Mesothelial cell of epicardium (in vitro differentiated cells): ENCODE measurements around the gene GLCE. TPM values are rescaled to one million over a fixed set of nuclear protein-coding genes. Genes with fewer than 3 reads are reported as not detected.
"Not testable (repeated sequence)": the region's sequence is repeated elsewhere in the genome, so short reads cannot be mapped to it uniquely, and the experiment has no call there.

Experiments
- DNase-seq, 2 experiments: peaks; one replicate each; pipeline ENCODE4 v3.0.0; 2021; ENCODE audit warnings: low spot score in 2 of 2; ENCODE audit not compliant: unreplicated experiment in 2 of 2
- H3K27ac Mint-ChIP-seq: 2 replicates; pipeline ENCODE4 v1.8.0; 2021; ENCODE audit warnings: mixed read lengths
- H3K27me3 Mint-ChIP-seq: 2 replicates; pipeline ENCODE4 v1.8.0; 2021; ENCODE audit warnings: low read depth, mixed read lengths
- H3K36me3 Mint-ChIP-seq: 2 replicates; pipeline ENCODE4 v1.8.0; 2021; ENCODE audit warnings: mixed read lengths
- H3K4me1 Mint-ChIP-seq: 2 replicates; pipeline ENCODE4 v1.8.0; 2021; ENCODE audit warnings: mixed read lengths
- H3K4me3 Mint-ChIP-seq: 2 replicates; pipeline ENCODE4 v1.8.0; 2021; ENCODE audit warnings: mild to moderate bottlenecking, moderate library complexity, mixed read lengths
- H3K9me3 Mint-ChIP-seq: 2 replicates; pipeline ENCODE4 v1.8.0; 2021; ENCODE audit warnings: mixed read lengths
- CTCF ChIP-seq: fragments of 200-600 bp; sonication (generic); IDR thresholded peaks from one replicate; pipeline ENCODE4 v1.5.0; 2021; ENCODE audit warnings: antibody characterized with exemption; ENCODE audit not compliant: unreplicated experiment
- total RNA-seq: library from RNA; stranded (reverse); gene quantifications from 3 replicates; pipeline ENCODE4 v1.2.1, GENCODE V29; 2021

GLCE gene
- total RNA-seq, 1 donor from 2014 or later = 22.0 TPM

- H3K4me1 Mint-ChIP-seq = no peaks in the 10 kb centered on the region
- no peak overlapping the region for H3K27ac Mint-ChIP-seq
- peaks cover 77% of the 10 kb centered on the region for H3K27me3 Mint-ChIP-seq
- peak overlapping the region; percentile 66 for H3K4me3 Mint-ChIP-seq
- no peak for TF ChIP-seq CTCF
- no peaks in the 10 kb centered on the region for H3K9me3 Mint-ChIP-seq
- no peaks in the 10 kb centered on the region for H3K36me3 Mint-ChIP-seq
- no peak for DNase-seq
Observed at GRCh38 chr15:69297642-69298353, 137.4 kb downstream of the GLCE start.

GRCh38 chr15:69298354-69298696 is 137.9 kb downstream of the GLCE start:
- Mint-ChIP-seq H3K27me3 (peaks cover 79% of the 10 kb centered on the region), H3K4me3 (peak overlapping the region; percentile 66), H3K27ac (no peak overlapping the region), H3K4me1 (no peaks in the 10 kb centered on the region), H3K9me3 (no peaks in the 10 kb centered on the region), H3K36me3 (no peaks in the 10 kb centered on the region)
- no peak for TF ChIP-seq CTCF
- no peak for DNase-seq

GRCh38 chr15:69298697-69299441 is 138.4 kb downstream of the GLCE start, which contains the start of gene PAQR5:
Gene PAQR5 (plus strand): TSS chr15:69298912. CDS start chr15:69360081, 61,169 bp downstream.
- H3K36me3 Mint-ChIP-seq = no peaks in the 10 kb centered on the region
- peak in 1 of 2 experiments; percentile 51 for DNase-seq
- H3K9me3 Mint-ChIP-seq = no peaks in the 10 kb centered on the region
- TF ChIP-seq CTCF = no peak
- no peaks in the 10 kb centered on the region for H3K4me1 Mint-ChIP-seq
- peaks cover 81% of the 10 kb centered on the region for H3K27me3 Mint-ChIP-seq
- no peak within 1 kb of the TSS for H3K27ac Mint-ChIP-seq
- H3K4me3 Mint-ChIP-seq = peak within 1 kb of the TSS; percentile 66

DNA sequence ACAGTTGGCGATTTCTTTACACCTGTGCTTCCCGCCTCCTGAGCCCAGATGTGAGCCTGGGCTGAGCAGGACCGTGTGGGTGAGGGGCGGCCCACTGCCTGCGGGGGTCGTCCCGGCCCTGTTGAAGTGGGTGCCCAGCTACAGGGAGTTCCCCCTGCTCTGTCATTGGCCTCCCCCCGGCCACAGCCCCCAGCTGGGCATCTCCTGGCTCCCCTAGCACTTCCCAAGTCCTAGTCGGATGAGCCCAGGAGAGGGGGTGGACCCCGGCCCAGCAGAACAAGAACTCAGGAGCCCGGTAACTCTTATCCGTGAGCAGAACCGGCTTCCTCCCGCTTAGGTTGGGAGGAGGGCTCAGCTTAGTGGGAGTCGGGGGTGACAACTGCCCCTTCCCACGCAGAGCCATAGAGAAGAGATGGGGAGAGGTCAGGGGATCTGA is 139.0 kb downstream of the GLCE start:
- no peak overlapping the region for H3K27ac Mint-ChIP-seq
- TF ChIP-seq CTCF = no peak
- H3K36me3 Mint-ChIP-seq = no peaks in the 10 kb centered on the region
- no peaks in the 10 kb centered on the region for H3K4me1 Mint-ChIP-seq
- peak overlapping the region; percentile 33 for H3K4me3 Mint-ChIP-seq
- no peaks in the 10 kb centered on the region for H3K9me3 Mint-ChIP-seq
- no peak for DNase-seq
- H3K27me3 Mint-ChIP-seq = peaks cover 81% of the 10 kb centered on the region

- no peaks in the 10 kb centered on the region for H3K4me1 Mint-ChIP-seq
- no peak overlapping the region for H3K27ac Mint-ChIP-seq
- no peak for TF ChIP-seq CTCF
- H3K9me3 Mint-ChIP-seq = no peaks in the 10 kb centered on the region
- H3K27me3 Mint-ChIP-seq = peaks cover 75% of the 10 kb centered on the region
- H3K36me3 Mint-ChIP-seq = no peaks in the 10 kb centered on the region
- H3K4me3 Mint-ChIP-seq = no peak overlapping the region
- DNase-seq = no peak
Observed at GRCh38 chr15:69299943-69300588, 139.6 kb downstream of the GLCE start.

DNA sequence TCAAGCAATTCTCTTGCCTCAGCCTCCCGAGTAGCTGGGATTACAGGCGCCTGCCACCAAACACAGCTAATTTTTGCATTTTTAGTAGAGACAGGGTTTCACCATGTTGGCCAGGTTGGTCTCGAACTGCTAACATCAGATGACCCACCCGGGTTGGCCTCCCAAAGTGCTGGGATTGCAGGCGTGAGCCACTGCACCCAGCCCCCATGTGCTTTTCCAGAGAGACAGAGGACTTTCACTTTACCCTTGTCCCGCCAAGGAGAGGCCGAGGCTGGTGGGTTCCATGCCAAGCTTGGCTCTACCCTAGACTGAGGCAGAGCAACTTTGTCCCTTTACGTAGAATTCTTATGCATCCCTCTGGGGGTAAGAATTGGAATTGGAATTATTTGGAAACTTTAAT is 140.7 kb downstream of the GLCE start:
- H3K4me3 Mint-ChIP-seq, H3K9me3 Mint-ChIP-seq, H3K27ac Mint-ChIP-seq, H3K36me3 Mint-ChIP-seq, H3K4me1 Mint-ChIP-seq, DNase-seq: not testable (repeated sequence)
- peaks cover 66% of the 10 kb centered on the region for H3K27me3 Mint-ChIP-seq

GRCh38 chr15:69302087-69302486 is 141.7 kb downstream of the GLCE start:
- H3K4me3 Mint-ChIP-seq, H3K36me3 Mint-ChIP-seq, H3K4me1 Mint-ChIP-seq, H3K27ac Mint-ChIP-seq, DNase-seq, H3K9me3 Mint-ChIP-seq: not testable (repeated sequence)
- peaks cover 56% of the 10 kb centered on the region for H3K27me3 Mint-ChIP-seq
